ENCODE results near the gene KBTBD2. TPM values are rescaled to one million over a fixed set of nuclear protein-coding genes. Genes with fewer than 3 reads are reported as not detected.

Gene KBTBD2
- 53.6 TPM for total RNA-seq (ENCODE audit: unreplicated experiment)
- long read RNA-seq, partial matches to known transcripts: 1 of 9 reads
- long read RNA-seq, other reads (novel, unspliced or antisense): 5 of 9 reads

DNA sequence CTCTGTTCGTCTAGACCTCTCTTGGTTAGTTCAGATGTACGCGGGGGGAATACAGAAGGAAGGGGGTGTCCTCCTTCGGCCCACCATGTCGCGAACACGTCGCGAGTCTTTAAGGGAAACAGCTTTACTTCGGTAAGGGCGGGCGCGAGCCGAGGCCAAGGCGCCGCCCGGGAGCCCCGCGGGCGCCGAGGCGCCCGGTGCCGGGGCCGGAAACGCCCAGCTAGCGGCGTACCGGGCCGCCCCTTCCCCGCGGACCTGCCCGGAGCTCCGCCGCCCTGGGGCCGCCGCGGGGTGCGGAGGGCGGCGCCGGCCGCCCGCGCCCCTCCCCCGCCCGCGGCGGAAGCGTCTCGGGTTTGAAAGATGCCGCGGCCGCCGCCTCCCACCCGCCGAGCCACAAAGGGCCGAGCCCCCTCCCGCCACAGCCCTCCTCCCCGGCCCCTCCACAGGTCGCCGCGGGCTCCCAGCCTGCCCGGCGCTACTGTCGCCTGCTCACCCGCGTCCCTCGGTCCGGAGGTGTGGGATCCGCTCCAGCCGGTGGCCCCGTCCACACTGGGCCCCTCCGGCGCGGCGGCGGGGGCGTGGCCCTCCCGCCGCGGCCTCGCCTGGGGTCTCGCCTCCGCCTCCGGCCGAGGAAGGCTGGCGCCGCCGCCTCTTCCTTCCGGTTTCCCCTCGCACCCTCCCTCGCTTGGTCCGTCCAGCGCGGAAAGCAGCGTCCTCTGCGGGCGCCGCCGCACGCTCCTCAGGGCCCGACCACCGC is at the start of gene KBTBD2:
KBTBD2 (minus strand) TSS at position 718 of the 757 bp plus-strand sequence. CDS start 12,156 bp downstream, outside the sequence.
- H3K27ac Mint-ChIP-seq (ENCODE audit: unreplicated experiment): peak within 1 kb of the TSS; percentile 98
- H3K4me3 Mint-ChIP-seq (ENCODE audit: unreplicated experiment): peak within 1 kb of the TSS; percentile 98
- H3K27me3 Mint-ChIP-seq (ENCODE audit: unreplicated experiment): peaks cover 33% of the 10 kb centered on the region
- no peaks in the 10 kb centered on the region for H3K9me3 Mint-ChIP-seq (ENCODE audit: unreplicated experiment)
- peak; percentile 89 for DNase-seq (ENCODE audit: low spot score)
- H3K4me1 Mint-ChIP-seq (ENCODE audit: unreplicated experiment): peaks cover 62% of the 10 kb centered on the region
- H3K36me3 Mint-ChIP-seq (ENCODE audit: low read depth, unreplicated experiment): peaks cover 16% of the 10 kb centered on the region
- TF ChIP-seq CTCF (IDR thresholded peaks at IDR 0.05; ENCODE audit: unreplicated experiment): no peak

- H3K27me3 Mint-ChIP-seq (ENCODE audit: unreplicated experiment): peaks cover 5% of the 10 kb centered on the region
Observed at GRCh38 chr7:32941181-32941580, 49.6 kb upstream of the KBTBD2 start.

DNA sequence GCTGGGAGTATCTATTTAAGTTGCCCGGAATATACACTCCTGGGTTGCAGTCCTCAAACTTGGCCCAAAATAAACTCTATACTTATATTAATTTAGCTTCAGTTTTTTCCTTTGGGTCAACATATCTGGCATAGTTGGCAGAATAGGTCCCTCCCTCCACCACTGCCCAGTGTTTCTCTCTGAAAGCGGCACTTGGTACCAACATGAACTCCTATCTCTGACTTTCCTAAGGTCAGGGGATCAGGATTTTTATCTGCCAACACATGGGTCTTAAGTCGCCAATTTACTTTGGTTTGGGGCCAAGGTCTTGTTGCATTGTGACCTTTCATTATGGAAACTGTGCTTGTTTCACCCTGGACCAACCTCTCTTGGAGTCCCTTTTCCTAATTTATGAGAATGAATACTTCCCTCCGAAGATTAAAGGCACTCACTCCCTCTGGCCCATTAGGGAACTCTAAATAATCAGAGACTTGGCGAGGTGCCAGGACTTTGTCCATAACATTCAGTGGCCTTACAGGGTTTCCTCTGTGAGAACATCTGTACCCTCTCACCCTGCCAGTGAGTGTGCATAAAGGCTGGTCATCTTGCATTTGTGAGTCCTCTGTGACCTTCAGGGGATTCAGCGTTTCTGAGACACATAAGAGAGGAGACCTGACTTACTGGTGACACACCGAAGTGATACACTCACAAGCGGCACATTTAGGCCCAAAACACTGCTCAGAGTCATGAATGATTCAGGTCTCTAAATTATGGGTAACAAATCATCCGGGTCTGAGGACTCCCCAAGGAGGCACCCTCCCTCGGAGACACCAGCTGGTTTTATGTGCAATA is 46.0 kb upstream of the KBTBD2 start:
- H3K9me3 Mint-ChIP-seq (ENCODE audit: unreplicated experiment): no peaks in the 10 kb centered on the region
- H3K36me3 Mint-ChIP-seq (ENCODE audit: low read depth, unreplicated experiment): peaks cover 7% of the 10 kb centered on the region
- peaks cover 6% of the 10 kb centered on the region for H3K27me3 Mint-ChIP-seq (ENCODE audit: unreplicated experiment)
- no peak overlapping the region for H3K4me3 Mint-ChIP-seq (ENCODE audit: unreplicated experiment)
- no peak for DNase-seq (ENCODE audit: low spot score)
- no peak overlapping the region for H3K27ac Mint-ChIP-seq (ENCODE audit: unreplicated experiment)
- TF ChIP-seq CTCF (IDR thresholded peaks at IDR 0.05; ENCODE audit: unreplicated experiment): no peak
- H3K4me1 Mint-ChIP-seq (ENCODE audit: unreplicated experiment): peaks cover 12% of the 10 kb centered on the region

More at GRCh38 chr7:32941181-32941580, 49.6 kb upstream of the KBTBD2 start:
- Mint-ChIP-seq H3K4me1 (ENCODE audit: unreplicated experiment) (peaks cover 12% of the 10 kb centered on the region), H3K9me3 (ENCODE audit: unreplicated experiment) (peaks cover 8% of the 10 kb centered on the region), H3K36me3 (ENCODE audit: low read depth, unreplicated experiment) (peaks cover 24% of the 10 kb centered on the region), H3K4me3 (ENCODE audit: unreplicated experiment) (peak overlapping the region; percentile 97), H3K27ac (ENCODE audit: unreplicated experiment) (no peak overlapping the region)
- DNase-seq (ENCODE audit: low spot score): no peak
- no peak for TF ChIP-seq CTCF (IDR thresholded peaks at IDR 0.05; ENCODE audit: unreplicated experiment)

DNA sequence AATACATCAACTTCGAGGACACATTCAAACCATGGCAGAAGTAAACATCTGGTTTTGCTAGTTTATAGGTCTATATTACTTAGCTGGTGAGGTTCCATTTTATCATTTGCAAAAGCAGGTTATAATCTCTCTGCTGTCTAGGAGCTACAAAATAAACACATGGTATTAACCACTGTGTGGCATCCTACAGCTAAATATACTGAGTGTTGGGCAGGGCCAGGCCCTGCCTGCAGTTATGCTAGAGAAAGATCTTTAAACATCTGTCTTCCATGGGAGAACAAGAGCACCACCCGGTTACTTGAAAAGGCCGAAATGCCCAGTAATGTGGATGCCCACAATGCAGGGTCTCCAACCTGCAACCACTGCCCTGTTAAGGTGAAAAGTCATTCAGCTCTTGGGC is 45.1 kb upstream of the KBTBD2 start:
- H3K27ac Mint-ChIP-seq (ENCODE audit: unreplicated experiment): no peak overlapping the region
- peaks cover 4% of the 10 kb centered on the region for H3K27me3 Mint-ChIP-seq (ENCODE audit: unreplicated experiment)
- peaks cover 6% of the 10 kb centered on the region for H3K4me1 Mint-ChIP-seq (ENCODE audit: unreplicated experiment)
- H3K9me3 Mint-ChIP-seq (ENCODE audit: unreplicated experiment): no peaks in the 10 kb centered on the region
- no peak for TF ChIP-seq CTCF (IDR thresholded peaks at IDR 0.05; ENCODE audit: unreplicated experiment)
- H3K36me3 Mint-ChIP-seq (ENCODE audit: low read depth, unreplicated experiment): peaks cover 7% of the 10 kb centered on the region
- DNase-seq (ENCODE audit: low spot score): no peak
- H3K4me3 Mint-ChIP-seq (ENCODE audit: unreplicated experiment): no peak overlapping the region
